HS-5 (cell line): ENCODE results near the gene SKI.
"Not testable (repeated sequence)": the region's sequence is repeated elsewhere in the genome, so short reads cannot be mapped to it uniquely, and the experiment has no call there.

Experiments
- DNase-seq: peaks from one replicate; pipeline ENCODE4 v3.0.0-alpha.2; 2012; ENCODE audit warnings: low read depth

The SKI gene

GRCh38 chr1:2291577-2291976, 63.5 kb downstream of the SKI start:
- no peak for DNase-seq

GRCh38 chr1:2292725-2293450, 64.8 kb downstream of the SKI start:
- no peak for DNase-seq

GRCh38 chr1:2294033-2294724, 66.1 kb downstream of the SKI start:
- no peak for DNase-seq

DNA sequence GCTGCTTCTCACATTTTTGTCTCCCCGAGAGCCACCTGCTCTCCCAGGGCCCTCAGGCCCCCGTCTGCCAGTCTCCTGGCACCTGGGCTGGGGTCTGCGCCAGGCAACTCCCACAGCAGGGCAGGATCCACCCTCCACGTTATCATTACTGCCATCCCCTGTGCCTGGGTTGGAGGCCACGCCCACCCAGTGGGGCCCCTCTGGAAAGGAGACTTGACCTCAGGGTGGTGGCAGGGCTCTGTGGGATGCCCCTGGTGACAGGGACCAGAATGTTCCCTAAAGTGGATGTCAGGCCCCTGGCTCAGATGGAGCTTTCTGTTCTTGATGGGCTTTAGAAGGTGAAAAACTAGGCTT, 66.6 kb downstream of the SKI start:
- no peak for DNase-seq

- no peak for DNase-seq
Measured at GRCh38 chr1:2295526-2295925, 67.4 kb downstream of the SKI start.

- DNase-seq: not testable (repeated sequence)
Measured at GRCh38 chr1:2296211-2296610, 68.1 kb downstream of the SKI start.

DNA sequence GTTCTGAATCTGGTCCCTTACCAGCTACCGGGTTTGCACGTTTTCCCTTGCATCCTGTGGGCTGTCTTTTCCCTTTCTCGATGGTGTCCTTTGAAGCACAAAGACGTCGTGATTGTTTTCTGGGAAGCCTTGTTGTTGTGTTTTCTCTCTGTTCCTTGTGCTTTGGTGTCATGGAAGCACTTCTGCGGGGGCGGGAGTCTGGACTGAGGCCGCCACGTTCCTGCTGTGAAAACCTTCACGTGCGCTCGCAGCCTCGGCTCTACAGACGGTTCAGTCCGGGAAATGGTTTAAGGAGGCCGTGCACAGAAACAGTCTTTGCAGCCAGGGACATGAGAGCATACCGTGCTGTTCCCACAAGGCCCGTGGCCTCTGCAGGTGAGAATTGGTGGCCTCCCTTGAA, 68.5 kb downstream of the SKI start:
- no peak for DNase-seq

DNA sequence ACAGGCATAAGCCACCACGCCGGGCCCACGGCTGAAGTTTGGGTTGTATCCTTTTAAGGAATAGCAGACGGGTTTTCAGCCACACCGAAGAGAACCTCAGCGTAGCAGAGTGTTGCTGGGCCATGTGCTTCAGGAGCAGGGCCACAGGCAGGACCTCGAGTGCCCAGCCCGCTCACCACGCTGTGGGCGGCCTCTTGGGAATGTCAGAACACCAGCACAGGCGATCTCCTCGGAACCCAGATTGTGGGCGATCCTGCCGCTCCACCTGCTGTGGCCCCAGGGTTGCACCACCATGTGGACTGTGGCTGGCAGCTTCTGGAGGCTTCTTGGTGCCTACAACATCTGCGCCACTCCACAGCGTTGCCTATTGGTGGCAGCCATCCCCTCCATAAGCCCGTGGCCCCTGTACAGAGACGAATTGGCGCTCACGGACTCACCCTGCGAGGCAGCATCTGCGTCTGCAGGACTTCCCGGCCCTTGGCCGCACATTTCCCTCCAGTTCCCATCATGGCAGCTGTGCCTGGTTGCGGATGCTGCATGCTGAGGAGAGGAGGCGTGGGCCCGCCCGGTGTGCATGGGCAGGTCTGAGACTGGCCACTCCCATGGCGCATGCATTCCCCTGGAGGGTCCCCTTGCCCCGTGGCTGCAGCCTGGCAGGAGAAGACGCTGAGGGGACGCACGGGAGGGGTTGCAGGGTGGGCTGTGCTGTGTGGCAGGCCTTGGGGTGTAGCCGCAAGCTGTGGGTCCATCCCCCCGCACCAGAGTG, 69.3 kb downstream of the SKI start:
- no peak for DNase-seq

DNA sequence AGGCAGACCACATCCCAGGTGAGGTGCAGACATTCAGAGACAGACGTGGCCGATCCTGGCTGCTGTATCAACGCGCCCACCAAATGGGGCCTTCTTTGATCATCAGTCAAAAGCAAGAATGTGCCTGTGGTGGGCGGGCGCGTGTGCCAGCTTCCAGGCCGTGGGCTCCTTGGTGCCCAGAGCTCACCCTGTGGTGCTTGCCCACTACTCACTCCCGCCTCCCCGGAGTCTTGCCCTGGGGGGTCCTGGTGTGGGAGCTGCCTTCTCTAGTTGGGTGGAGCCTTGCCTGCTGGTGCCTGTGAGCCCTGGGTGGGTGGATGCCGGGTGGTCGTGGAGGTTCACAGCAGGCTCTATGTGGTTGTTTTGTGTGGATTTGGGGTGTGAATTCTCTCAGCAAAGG, 70.6 kb downstream of the SKI start:
- DNase-seq: no peak

DNA sequence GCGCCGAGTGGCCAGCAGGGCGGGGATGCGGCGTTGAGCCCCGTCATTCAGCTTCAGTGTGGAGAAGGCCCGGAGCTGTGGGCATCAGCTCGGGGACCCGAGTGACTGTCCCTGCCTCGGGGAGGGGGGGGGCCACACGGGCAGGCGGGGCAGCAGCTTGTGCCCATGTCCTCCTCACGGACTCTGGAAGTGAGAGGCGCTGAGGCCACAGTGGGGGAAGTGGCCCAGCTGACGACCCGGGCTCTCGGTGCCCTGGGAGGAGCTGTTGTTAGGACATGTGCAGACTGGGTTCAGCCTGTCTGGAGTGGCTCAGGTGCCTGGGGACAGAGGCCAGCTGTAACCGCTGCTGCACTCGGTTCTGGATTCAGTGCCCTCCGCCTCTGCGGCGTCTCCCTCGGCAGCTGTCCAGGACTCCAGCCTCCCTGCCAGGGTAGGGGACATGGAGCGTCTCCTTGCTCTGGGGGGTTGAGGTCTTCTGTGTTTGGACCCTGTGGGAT, 71.1 kb downstream of the SKI start:
- no peak for DNase-seq

DNA sequence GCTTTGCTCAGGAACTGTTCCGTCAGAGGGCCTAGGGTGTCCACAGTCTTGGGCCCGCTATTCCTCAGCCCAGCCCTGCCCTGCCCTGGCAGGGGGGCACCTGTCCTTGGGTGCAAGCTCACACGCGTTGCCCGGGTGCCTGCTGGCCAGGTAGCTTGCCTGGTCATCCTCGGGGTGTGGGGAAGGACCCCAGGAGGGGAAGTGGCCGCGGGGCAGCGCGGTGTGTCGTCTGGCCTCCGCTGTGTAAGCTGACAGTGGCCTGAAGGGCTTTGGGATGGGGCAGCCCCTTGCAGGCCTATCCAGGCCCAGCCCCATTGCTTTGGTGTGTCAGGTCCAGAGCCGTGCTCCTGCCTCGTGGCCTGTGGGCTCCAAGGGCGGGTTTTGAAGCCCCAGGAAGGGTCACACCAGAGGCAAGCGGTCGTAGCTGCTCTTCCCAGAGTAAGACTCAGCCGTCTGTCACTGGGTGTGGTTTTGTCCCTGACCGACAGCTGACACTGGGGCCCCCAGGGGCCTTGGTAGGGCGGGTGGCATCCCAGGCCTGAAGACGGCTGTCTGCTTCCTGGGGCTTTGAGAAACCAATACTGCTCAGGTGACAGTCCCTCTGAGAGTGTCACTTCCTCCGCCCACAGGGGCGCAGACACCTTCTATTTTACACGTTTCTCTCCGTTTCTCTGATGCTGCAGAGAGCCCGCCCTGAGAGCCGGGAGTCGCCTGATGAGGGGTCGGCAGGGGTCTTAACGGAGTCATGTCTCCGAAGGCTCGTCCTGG, 72.1 kb downstream of the SKI start:
- DNase-seq: no peak

DNA sequence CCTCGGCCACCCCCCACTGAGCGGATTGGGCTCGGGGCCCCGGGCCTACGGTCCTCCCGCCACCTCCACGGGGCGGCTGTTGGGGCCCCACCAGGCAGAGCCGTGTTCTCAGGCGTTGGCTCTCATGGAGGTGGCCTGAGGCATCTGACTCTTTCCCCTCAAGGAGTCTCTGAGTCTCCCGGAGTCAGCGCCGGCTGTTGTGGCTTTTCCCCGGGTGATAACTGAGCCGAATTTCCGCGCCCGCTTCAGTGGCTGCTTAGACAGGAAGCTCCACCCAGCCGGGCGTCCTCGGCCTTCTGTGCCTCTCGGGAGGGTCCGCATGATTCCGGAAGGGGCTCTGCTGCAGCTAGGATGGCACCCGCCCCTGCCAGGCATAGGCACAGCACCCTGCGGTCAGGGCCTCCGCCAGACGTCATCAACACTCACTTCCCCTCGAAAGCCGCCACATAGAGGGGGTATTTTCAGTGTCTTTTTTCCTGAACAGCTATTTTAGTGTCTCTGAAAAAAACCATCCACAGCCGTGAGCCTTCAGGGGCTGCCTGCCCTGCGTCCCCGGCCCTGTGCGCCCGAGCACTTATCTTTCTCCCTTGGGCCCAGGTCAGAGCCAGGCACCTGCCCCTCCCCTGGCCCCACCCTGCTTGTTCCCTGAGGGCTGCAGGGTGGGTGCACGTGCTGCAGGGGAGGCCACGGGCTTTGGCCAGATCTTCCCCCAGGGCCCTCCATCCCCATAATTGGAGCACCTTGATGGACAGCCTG, 72.9 kb downstream of the SKI start:
- no peak for DNase-seq

GRCh38 chr1:2301607-2302291, 73.6 kb downstream of the SKI start:
- no peak for DNase-seq

DNA sequence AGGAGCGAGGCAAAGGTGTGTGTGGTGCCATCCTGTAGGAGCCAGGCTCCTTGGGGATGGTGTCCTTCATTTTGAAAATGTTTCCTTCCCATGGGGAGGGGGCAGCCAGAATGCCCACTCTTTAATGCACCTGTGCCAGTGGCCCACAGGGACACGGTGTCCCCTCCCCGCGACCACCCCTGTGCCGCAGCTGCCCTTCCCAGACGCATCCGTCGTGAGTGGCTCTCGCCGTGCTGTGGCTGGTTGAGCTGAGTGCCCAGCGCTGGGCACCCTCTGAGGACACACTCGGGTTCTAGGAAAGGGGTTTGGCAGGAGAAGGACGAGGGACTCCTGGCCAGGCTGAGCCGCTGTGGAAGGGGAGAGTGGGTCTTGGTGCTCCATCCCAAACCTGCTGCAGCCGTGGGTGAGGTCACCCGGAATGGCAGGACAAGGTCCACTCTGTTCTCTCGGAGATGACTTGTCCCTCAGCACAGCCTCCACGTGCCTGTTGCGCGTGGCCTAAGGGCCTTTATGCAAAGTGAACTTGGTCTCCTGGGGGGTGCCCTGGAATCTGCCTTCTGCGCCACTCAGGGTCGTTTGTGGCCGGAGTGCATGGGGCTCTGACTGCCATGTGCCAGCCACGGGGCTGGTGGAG, 74.3 kb downstream of the SKI start:
- DNase-seq: no peak

- DNase-seq: no peak
Measured at GRCh38 chr1:2303016-2303775, 75.1 kb downstream of the SKI start.

DNA sequence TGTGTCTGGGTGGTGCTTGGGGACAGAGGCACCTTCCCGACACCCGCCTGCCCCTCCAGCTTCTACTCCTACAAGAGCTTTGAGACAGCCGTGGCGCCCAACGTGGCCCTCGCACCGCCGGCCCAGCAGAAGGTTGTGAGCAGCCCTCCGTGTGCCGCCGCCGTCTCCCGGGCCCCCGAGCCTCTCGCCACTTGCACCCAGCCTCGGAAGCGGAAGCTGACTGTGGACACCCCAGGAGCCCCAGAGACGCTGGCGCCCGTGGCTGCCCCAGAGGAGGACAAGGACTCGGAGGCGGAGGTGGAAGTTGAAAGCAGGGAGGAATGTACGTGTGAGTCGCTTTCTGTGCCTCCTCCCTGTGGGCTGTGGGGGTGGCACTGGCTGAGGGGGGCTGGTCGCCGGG, 75.7 kb downstream of the SKI start:
- DNase-seq: no peak

DNA sequence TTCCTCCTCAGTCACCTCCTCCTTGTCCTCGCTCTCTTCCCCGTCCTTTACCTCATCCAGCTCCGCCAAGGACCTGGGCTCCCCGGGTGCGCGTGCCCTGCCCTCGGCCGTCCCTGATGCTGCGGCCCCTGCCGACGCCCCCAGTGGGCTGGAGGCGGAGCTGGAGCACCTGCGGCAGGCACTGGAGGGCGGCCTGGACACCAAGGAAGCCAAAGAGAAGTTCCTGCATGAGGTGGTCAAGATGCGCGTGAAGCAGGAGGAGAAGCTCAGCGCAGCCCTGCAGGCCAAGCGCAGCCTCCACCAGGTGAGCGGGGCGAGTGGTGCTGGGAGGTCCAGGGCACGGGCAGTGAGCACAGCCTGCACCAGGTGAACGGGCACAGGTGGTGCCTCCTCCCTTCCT, 76.2 kb downstream of the SKI start:
- no peak for DNase-seq

- no peak for DNase-seq
Measured at GRCh38 chr1:2304921-2305681, 77.0 kb downstream of the SKI start.
